ENCODE measurements around the gene SUN2. TPM values are rescaled to one million over a fixed set of nuclear protein-coding genes. Genes with fewer than 3 reads are reported as not detected.

Gene SUN2
- total RNA-seq, 6 donors from 2014 or later = 191 to 436 (median 275) TPM

GRCh38 chr22:38735465-38736256 is 20.1 kb downstream of the SUN2 start:
- Histone ChIP-seq H3K27ac (peak overlapping the region in 3 of 4 donors; percentile 2 to 53 (median 35)), H3K27me3 (no peaks in the 10 kb centered on the region), H3K36me3 (peaks cover 35 to 100% (median 79%) of the 10 kb centered on the region in 4 donors), H3K9me3 (no peaks in the 10 kb centered on the region), H3K4me1 (peaks cover 15 to 31% (median 22%) of the 10 kb centered on the region in 4 donors), H3K4me3 (no peak overlapping the region)
- TF ChIP-seq EP300 (IDR thresholded peaks at IDR 0.05) (no peak), POLR2A (IDR thresholded peaks at IDR 0.05) (no peak), CTCF (IDR thresholded peaks at IDR 0.05) (no peak), POLR2AphosphoS5 (IDR thresholded peaks at IDR 0.05) (no peak)
- WGBS, 2 donors = 79% methylated on average over 10 to 15 of the region's 15 CpGs
- ATAC-seq (ENCODE audit: low FRiP score in 2 of 2) (peak; percentile 2 to 12), DNase-seq (peak in 1 of 2 donors; percentile 71)

GRCh38 chr22:38735126-38735464 is 20.7 kb downstream of the SUN2 start:
- Histone ChIP-seq H3K27me3 (no peaks in the 10 kb centered on the region), H3K4me3 (no peak overlapping the region), H3K36me3 (peaks cover 30 to 100% (median 79%) of the 10 kb centered on the region in 4 donors), H3K9me3 (no peaks in the 10 kb centered on the region), H3K27ac (peak overlapping the region in 3 of 4 donors; percentile 2 to 53 (median 35)), H3K4me1 (peaks cover 15 to 31% (median 22%) of the 10 kb centered on the region in 4 donors)
- DNase-seq = no peak
- 93% methylated on average over 7 of the region's 7 CpGs; no CpG with 5 or more reads in 1 of the 2 donors for WGBS, 2 donors
- ATAC-seq (ENCODE audit: low FRiP score in 2 of 2) = no peak
- no peak for TF ChIP-seq EP300 (IDR thresholded peaks at IDR 0.05)
- no peak for TF ChIP-seq POLR2AphosphoS5 (IDR thresholded peaks at IDR 0.05)
- TF ChIP-seq CTCF (IDR thresholded peaks at IDR 0.05) = no peak
- no peak for TF ChIP-seq POLR2A (IDR thresholded peaks at IDR 0.05)

- no peak for DNase-seq
- WGBS, 2 donors = 83 to 89% methylated on average over 12 to 13 of the region's 13 CpGs
- ATAC-seq (ENCODE audit: low FRiP score in 2 of 2) = no peak
- no peak overlapping the region for H3K4me3 ChIP-seq
- H3K9me3 ChIP-seq = no peaks in the 10 kb centered on the region
- TF ChIP-seq EP300 (IDR thresholded peaks at IDR 0.05) (no peak), POLR2A (IDR thresholded peaks at IDR 0.05) (no peak), POLR2AphosphoS5 (IDR thresholded peaks at IDR 0.05) (no peak), CTCF (IDR thresholded peaks at IDR 0.05) (no peak)
- H3K27ac ChIP-seq = peak overlapping the region in 3 of 4 donors; percentile 50 to 65 (median 63)
- peaks cover 15 to 31% (median 22%) of the 10 kb centered on the region in 4 donors for H3K4me1 ChIP-seq
- no peaks in the 10 kb centered on the region for H3K27me3 ChIP-seq
- peaks cover 26 to 100% (median 79%) of the 10 kb centered on the region in 4 donors for H3K36me3 ChIP-seq
Observed at GRCh38 chr22:38734421-38735100, 21.2 kb downstream of the SUN2 start.

GRCh38 chr22:38733724-38734381 is 21.9 kb downstream of the SUN2 start:
- ATAC-seq (ENCODE audit: low FRiP score in 2 of 2) (peak; percentile 12 to 15), DNase-seq (peak in 1 of 2 donors; percentile 57)
- TF ChIP-seq POLR2AphosphoS5 (IDR thresholded peaks at IDR 0.05) (no peak), POLR2A (IDR thresholded peaks at IDR 0.05) (no peak), EP300 (IDR thresholded peaks at IDR 0.05) (no peak), CTCF (IDR thresholded peaks at IDR 0.05) (no peak)
- Histone ChIP-seq H3K36me3 (peaks cover 26 to 100% (median 79%) of the 10 kb centered on the region in 4 donors), H3K4me3 (no peak overlapping the region), H3K27ac (peak overlapping the region; percentile 6 to 65 (median 56)), H3K9me3 (no peaks in the 10 kb centered on the region), H3K4me1 (peaks cover 15 to 31% (median 22%) of the 10 kb centered on the region in 4 donors), H3K27me3 (no peaks in the 10 kb centered on the region)
- WGBS, 2 donors = 66 to 67% methylated on average over 1 to 7 of the region's 8 CpGs

Measured in upper lobe of left lung (tissue), 6 donors.